OCI-LY1 (cell line): ENCODE data around the gene TBC1D8B.

Experiments
- H2AFZ ChIP-seq: fragments of 200-600 bp; sonication (generic), shearing (Covaris generic); 2 replicates; pipeline ENCODE4 v1.6.0; 2014; ENCODE audit warnings: antibody characterized with exemption, mild to moderate bottlenecking, low read length
- H3F3A ChIP-seq: fragments of 200-600 bp; sonication (generic), shearing (Covaris generic); 2 replicates; pipeline ENCODE4 v1.6.0; 2014; ENCODE audit warnings: mild to moderate bottlenecking, antibody characterized with exemption, low read length, moderate library complexity; ENCODE audit not compliant: insufficient read depth
- H3K27ac ChIP-seq: fragments of 200-600 bp; sonication (generic); 2 replicates; pipeline ENCODE4 v1.5.1; 2014; ENCODE audit warnings: low read length, mixed run types, mild to moderate bottlenecking, low read depth; ENCODE audit not compliant: poor library complexity, severe bottlenecking
- H3K27me3 ChIP-seq: fragments of 200-600 bp; sonication (generic); 2 replicates; pipeline ENCODE4 v1.6.0; 2014; ENCODE audit warnings: antibody characterized with exemption, mild to moderate bottlenecking, low read length, moderate library complexity; ENCODE audit not compliant: insufficient read depth
- H3K36me3 ChIP-seq: fragments of 200-600 bp; sonication (generic); 2 replicates; pipeline ENCODE4 v1.6.1; 2014; ENCODE audit warnings: mild to moderate bottlenecking, antibody characterized with exemption, low read length, moderate library complexity, mixed read lengths; ENCODE audit not compliant: insufficient read depth
- H3K4me1 ChIP-seq: fragments of 200-600 bp; sonication (generic); 2 replicates; pipeline ENCODE4 v1.5.1; 2014; ENCODE audit warnings: mild to moderate bottlenecking, low read length, moderate library complexity; ENCODE audit not compliant: insufficient read depth, severe bottlenecking
- H3K4me2 ChIP-seq: fragments of 200-600 bp; sonication (generic), shearing (Covaris generic); 2 replicates; pipeline ENCODE4 v1.6.1; 2014; ENCODE audit warnings: low read length
- H3K4me3 ChIP-seq: fragments of 200-600 bp; sonication (generic); 2 replicates; pipeline ENCODE4 v1.5.1; 2014; ENCODE audit warnings: low read length, low read depth, mild to moderate bottlenecking, mixed read lengths; ENCODE audit not compliant: poor library complexity, severe bottlenecking
- H3K79me2 ChIP-seq: fragments of 200-600 bp; shearing (Covaris generic); 2 replicates; pipeline ENCODE4 v1.6.1; 2016; ENCODE audit warnings: mixed run types, low read length, mixed read lengths; ENCODE audit not compliant: insufficient read depth
- H3K9ac ChIP-seq: fragments of 200-600 bp; sonication (generic), shearing (Covaris generic); 2 replicates; pipeline ENCODE4 v1.6.1; 2014; ENCODE audit warnings: mild to moderate bottlenecking, low read length, mixed read lengths
- H3K9me2 ChIP-seq: fragments of 200-600 bp; sonication (generic), shearing (Covaris generic); 2 replicates; pipeline ENCODE4 v1.6.1; 2014; ENCODE audit warnings: low read depth, mild to moderate bottlenecking, low read length, mixed read lengths
- H3K9me3 ChIP-seq: fragments of 200-600 bp; shearing (Covaris generic); 2 replicates; pipeline ENCODE4 v1.6.1; 2014; ENCODE audit warnings: low read length, mixed read lengths
- H4K20me1 ChIP-seq: fragments of 200-600 bp; sonication (generic), shearing (Covaris generic); 2 replicates; pipeline ENCODE4 v1.6.0; 2016; ENCODE audit warnings: mild to moderate bottlenecking, low read length; ENCODE audit not compliant: insufficient read depth
- CTCF ChIP-seq: fragments of 200-600 bp; sonication (generic), shearing (Covaris generic); IDR thresholded peaks from 2 replicates; pipeline ENCODE4 v1.5.1; 2017; ENCODE audit warnings: mild to moderate bottlenecking, antibody characterized with exemption, low read length, moderate library complexity, mixed read lengths
- EZH2 ChIP-seq: fragments of 200-600 bp; sonication (generic), shearing (Covaris generic); IDR thresholded peaks from 2 replicates; pipeline ENCODE4 v1.8.0; 2017; ENCODE audit warnings: borderline replicate concordance, mixed run types, mild to moderate bottlenecking, antibody characterized with exemption, low read length, moderate library complexity, mixed read lengths

TBC1D8B gene

GRCh38 chrX:106901341-106901740 is 98.9 kb downstream of the TBC1D8B start:
- H3K27ac ChIP-seq = no peak overlapping the region
- no peaks in the 10 kb centered on the region for H3K9me2 ChIP-seq
- no peaks in the 10 kb centered on the region for H3K27me3 ChIP-seq
- no peak overlapping the region for H2AFZ ChIP-seq
- no peaks in the 10 kb centered on the region for H3K36me3 ChIP-seq
- no peaks in the 10 kb centered on the region for H3K4me1 ChIP-seq
- H3K9me3 ChIP-seq = no peaks in the 10 kb centered on the region
- H3K4me2 ChIP-seq = no peak overlapping the region
- TF ChIP-seq EZH2 (no peak), CTCF (no peak)
- no peak overlapping the region for H3K9ac ChIP-seq
- no peaks in the 10 kb centered on the region for H3F3A ChIP-seq
- no peaks in the 10 kb centered on the region for H3K79me2 ChIP-seq
- H4K20me1 ChIP-seq = no peaks in the 10 kb centered on the region
- no peak overlapping the region for H3K4me3 ChIP-seq

- no peak overlapping the region for H3K9ac ChIP-seq
- no peaks in the 10 kb centered on the region for H3K9me3 ChIP-seq
- TF ChIP-seq EZH2 (no peak), CTCF (no peak)
- no peaks in the 10 kb centered on the region for H3K4me1 ChIP-seq
- H3K27me3 ChIP-seq = no peaks in the 10 kb centered on the region
- no peaks in the 10 kb centered on the region for H3F3A ChIP-seq
- H3K27ac ChIP-seq = no peak overlapping the region
- H2AFZ ChIP-seq = no peak overlapping the region
- H3K4me3 ChIP-seq = no peak overlapping the region
- no peaks in the 10 kb centered on the region for H3K9me2 ChIP-seq
- H4K20me1 ChIP-seq = no peaks in the 10 kb centered on the region
- no peak overlapping the region for H3K4me2 ChIP-seq
- H3K36me3 ChIP-seq = no peaks in the 10 kb centered on the region
- no peaks in the 10 kb centered on the region for H3K79me2 ChIP-seq
These were observed 99.3 kb downstream of the TBC1D8B start for GRCh38 chrX:106901781-106902219.

- Histone ChIP-seq H4K20me1 (no peaks in the 10 kb centered on the region), H3K9ac (no peak overlapping the region), H3K36me3 (no peaks in the 10 kb centered on the region), H3K27me3 (no peaks in the 10 kb centered on the region), H3K4me3 (no peak overlapping the region), H2AFZ (no peak overlapping the region), H3K27ac (no peak overlapping the region), H3K4me2 (no peak overlapping the region), H3F3A (no peaks in the 10 kb centered on the region), H3K9me2 (no peaks in the 10 kb centered on the region), H3K79me2 (no peaks in the 10 kb centered on the region), H3K9me3 (no peaks in the 10 kb centered on the region), H3K4me1 (no peaks in the 10 kb centered on the region)
- TF ChIP-seq EZH2 = no peak
- TF ChIP-seq CTCF = no peak
These were observed 100.2 kb downstream of the TBC1D8B start for GRCh38 chrX:106902684-106903083.
